GM18868 (cell line): ENCODE data around the gene CDIPT.
"Not testable (repeated sequence)": the region's sequence is repeated elsewhere in the genome, so short reads cannot be mapped to it uniquely, and the experiment has no call there.

ENCODE experiments used
- ATAC-seq: cut with Tn5 transposase; IDR thresholded peaks from one replicate; pipeline ENCODE4 v1.9.1; 2021; ENCODE audit warnings: mild to moderate bottlenecking, moderate library complexity; ENCODE audit not compliant: unreplicated experiment

Gene CDIPT

DNA sequence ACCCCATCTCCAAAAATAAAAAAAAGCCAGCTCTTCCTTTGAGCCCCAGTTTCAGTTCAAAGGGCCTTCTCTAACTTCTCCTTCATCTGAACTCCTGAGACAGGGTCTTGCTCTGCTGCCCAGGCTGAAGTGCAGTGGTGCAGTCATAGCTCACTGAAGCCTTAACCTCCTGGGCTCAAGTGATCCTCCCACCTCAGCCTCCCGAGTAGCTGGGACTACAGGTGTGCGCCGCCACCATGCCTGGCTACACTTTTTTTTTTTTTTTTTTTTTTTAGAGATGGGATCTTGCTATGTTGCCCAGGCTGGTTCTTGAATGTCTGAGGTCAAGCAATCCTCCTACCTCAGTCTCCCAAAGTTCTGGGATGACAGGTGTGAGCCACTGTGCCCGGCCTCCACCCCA, 29.8 kb downstream of the CDIPT start:
- not testable (repeated sequence) for ATAC-seq

DNA sequence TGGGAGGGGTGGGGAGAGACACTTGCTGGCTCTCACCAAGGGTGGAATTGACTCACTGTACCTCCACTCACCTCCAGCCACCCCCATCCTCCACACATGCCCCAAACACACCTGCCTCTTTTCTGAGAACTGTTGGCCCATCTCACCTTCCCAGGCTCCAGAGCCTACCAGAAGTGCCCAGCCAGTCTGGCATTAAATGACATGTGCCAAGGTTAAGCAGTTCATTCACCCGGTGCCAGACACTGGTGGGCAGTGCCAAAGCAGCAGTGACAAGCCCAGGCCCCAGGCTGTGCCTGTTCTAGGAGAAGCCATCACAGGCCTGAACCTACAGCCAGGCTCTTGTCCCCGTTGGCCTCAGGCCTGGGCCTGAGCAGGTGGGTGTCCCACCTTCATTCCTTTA, 31.5 kb downstream of the CDIPT start:
- ATAC-seq: no peak

DNA sequence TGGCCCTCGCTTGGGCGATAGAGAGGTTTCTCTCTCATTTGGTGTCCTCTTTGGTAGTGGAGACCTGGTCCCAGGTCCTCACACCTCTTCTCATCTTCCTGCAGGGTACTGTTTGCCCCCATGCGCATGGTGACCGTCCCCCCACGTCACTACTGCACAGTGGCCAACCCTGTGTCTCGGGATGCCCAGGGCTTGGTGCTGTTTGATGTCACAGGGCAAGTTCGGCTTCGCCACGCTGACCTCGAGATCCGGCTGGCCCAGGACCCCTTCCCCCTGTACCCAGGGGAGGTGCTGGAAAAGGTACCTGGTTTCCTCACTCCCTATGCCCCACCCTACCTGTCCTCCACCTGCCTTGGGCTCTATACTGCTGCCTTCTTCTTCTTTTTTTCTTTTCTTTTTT, 32.3 kb downstream of the CDIPT start:
- ATAC-seq: no peak

DNA sequence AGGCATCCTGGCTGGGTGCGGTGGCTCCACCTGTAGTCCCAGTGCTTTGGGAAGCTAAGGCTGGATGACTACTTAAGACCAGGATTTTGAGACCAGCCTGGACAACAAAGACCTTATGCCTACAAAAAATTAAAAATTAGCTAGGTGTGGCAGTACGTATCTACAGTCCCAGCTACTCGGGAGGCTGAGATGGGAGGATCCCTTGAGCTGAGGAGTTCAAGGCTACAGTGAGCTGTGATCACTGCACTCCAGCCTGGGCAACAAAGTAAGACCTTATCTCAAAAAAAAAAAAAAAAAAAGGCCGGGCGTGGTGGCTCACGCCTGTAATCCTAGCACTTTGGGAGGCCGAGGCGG, 36.7 kb downstream of the CDIPT start:
- ATAC-seq: no peak

DNA sequence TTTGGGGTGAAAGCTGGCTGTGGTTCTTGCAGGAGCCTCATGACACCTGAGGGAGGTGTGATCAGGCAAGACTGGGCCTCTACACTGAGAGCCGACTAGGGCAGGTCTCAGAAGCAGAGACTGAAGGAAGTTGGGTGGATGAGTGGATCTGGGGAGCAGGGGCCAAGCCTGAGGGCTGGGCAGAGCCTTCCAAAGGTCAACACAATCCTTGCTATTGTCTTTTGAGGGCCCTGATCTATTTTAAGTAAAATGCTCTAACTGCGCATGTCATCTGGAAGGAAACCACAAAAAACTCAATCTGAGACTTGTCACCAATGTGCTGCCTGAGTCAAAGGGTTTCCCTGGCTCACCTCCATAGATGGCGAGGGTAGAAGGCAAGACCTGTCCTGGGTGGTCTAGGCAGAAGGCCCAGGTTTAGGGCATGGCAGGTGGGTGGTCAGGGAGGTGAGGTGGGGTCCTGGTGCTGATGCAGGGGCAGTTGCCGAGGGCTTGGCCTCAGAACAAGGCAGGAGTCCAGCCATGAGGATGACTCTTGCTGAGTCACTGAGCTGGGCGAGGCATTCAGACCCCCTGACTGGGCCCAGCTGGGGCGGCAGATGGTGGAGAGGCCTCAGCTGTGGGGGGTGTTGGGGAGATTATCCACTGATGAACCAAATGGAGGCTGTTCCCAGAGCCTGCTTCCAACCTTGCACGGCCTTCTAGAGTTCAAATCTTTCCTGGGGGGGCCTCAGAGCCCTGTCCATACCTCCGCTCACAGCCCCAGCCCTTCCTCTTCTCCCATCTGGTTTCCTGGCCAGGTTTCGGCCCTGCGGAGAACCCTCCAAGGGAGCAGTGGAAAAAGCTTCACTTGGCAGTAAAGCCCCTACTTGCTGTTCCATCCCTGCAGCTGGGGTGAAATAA, 37.6 kb downstream of the CDIPT start:
- no peak for ATAC-seq

DNA sequence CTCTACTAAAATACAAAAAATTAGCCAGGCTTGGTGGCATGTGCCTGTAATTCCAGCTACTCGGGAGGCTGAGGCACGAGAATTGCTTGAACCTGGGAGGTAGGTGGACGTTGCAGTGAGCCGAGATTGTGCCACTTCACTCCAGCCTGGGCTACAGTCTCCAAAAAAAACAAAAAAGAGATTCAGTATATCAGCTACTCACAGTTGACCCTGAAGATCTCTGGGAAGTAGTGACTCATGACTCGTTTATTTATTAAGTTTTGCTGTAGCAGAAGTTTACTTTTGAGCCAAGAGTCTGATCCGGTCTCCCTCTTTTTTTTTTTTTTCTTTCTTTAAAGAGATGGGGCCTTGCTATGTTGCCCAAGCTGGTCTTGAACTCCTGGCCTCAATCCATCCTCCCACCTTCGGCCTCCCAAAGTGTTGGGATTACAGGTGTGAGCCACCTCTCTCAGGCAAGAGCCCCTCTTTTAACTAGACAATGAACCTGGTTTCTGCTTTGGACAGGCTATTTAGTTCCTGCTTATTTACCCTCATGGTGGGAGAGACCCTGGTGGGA, 38.4 kb downstream of the CDIPT start:
- no peak for ATAC-seq

DNA sequence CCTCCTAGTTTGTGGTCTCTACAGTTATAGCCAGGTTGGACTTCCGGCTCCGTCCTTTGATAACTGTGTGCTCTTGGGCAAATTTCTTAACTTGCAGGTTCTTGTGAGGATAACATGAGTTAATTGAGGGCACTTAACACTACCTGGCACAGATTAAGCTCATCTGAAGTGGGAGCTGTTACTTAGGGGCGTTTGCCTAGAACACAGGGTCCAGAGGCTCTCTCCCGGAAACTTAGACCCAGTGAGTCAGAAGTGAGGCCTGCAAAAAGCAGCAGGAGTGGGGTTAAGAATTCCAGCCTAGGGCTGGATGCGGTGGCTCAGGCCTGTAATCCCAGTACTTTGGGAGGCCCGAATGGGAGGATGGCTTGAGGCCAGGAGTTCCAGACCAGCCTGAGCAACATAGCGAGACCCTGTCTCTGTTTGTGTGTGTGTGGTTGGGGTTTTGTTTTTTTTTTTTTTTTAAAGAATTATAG, 41.3 kb downstream of the CDIPT start:
- no peak for ATAC-seq

DNA sequence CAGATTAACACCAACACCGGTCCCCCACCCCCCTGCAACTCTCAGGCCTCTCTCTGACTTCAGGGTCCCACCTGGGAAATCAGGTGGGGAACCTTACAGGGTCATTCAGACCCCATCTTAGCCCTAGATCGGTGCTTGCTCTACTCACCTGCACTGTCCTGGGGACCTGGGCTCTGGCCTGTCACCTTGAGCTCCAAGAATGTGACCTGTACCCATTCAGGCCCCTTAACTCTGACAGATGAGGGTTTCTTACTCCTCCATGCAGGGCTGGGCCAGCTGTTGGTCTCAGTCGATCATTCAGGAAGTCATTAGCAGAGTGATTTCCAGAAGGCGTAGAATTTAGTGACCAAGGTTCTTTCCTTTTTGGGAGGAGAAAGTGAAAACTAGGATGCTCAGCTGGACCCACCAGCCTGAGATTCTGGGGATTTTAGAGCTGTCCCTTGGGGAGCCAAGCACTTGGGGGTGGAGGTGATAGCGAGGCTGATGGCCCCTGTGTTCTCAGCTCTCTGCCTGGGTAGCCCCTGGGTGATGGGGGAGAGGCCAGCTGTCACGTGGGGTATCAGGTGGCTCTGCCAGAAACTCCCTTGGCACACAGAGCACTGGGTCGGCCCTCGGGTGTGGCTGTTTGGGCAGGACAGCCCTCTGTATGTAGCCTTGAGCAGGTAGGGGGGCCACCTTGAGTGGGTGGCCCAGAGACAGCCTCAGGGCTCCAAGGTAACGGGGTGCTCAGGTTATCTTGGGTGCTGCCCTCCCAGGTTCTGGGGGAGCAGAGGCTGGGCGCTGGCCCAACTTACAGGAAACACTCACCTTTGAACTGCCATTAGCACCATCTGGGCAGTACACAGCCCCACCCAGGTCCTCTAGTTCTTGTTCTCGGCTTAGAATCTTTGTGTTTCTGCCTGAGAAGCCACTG, 42.0 kb downstream of the CDIPT start:
- peak; percentile 53 for ATAC-seq

DNA sequence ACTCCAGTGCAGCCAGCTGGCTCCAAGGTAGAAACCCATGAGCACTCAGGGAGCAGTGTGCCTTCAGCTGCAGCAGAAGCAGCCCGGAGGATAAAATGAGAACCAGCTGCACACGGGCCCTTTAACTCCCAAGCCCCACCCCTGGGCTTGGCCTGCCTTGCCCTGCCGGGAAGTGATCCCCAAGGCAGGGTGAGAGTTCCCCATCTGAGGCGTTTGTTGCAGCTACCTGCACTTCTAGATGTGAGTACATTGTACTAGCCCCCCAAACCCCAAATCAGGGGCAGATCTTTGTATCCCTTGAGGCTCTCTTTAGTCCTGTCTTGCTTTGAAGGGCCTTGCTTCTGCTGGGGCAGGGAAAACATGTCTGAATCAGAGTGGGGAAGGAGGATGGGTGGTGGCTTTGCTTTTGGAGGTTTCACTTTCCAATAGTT, 42.7 kb downstream of the CDIPT start, which contains the start of gene MVP:
TSS of gene MVP (plus strand) at position 192 of the 431 bp plus-strand sequence. CDS start 10,088 bp downstream, outside the sequence.
- ATAC-seq: no peak

DNA sequence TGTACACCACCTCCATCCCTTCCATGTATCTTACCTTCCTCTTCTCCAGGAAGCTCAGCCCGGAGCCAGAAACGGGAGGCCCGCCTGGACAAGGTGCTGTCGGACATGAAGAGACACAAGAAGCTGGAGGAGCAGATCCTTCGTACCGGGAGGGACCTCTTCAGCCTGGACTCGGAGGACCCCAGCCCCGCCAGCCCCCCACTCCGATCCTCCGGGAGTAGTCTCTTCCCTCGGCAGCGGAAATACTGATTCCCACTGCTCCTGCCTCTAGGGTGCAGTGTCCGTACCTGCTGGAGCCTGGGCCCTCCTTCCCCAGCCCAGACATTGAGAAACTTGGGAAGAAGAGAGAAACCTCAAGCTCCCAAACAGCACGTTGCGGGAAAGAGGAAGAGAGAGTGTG, 43.5 kb downstream of the CDIPT start:
- no peak for ATAC-seq

DNA sequence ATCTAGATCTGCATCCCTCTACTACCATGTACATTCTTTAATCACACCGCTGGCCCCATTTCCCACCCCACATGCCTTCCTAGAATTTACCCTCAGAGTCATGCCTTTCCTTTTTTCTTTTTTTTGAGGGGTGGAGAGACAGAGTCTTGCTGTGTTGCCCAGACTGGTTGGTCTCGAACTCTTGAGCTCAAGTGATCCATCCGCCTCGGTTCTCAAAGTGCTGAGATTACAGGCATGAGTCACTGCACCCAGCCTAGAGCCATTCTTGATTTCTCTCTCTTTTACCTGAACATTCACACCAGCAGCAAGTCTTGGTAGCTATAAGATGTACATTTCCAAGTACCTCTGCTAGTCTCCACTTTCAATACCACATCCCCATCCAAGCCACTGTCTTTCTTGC, 44.9 kb downstream of the CDIPT start:
- no peak for ATAC-seq

DNA sequence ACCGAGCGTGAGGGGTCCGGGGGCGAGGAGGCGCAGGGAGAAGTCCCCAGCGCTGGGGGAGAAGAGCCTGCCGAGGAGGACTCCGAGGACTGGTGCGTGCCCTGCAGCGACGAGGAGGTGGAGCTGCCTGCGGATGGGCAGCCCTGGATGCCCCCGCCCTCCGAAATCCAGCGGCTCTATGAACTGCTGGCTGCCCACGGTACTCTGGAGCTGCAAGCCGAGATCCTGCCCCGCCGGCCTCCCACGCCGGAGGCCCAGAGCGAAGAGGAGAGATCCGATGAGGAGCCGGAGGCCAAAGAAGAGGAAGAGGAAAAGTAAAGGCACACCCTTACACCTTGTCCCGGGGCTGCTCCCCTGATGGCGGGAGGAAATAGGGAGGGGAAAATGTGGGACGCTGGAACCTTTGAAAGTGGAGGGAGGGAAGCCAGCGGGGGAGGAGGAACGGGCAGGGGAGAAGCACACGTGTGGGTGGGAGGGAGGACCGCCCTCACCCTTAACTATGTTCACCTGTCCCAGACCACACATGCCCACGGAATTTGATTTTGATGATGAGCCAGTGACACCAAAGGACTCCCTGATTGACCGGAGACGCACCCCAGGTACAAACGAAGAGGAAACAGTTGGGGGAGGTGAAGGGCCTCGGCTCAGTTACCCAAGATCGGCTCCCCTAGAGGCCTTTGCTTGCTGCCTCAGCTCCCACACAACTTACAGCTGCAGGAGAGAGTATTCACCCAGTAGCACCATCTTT, 46.2 kb downstream of the CDIPT start:
- peak; percentile 13 for ATAC-seq

DNA sequence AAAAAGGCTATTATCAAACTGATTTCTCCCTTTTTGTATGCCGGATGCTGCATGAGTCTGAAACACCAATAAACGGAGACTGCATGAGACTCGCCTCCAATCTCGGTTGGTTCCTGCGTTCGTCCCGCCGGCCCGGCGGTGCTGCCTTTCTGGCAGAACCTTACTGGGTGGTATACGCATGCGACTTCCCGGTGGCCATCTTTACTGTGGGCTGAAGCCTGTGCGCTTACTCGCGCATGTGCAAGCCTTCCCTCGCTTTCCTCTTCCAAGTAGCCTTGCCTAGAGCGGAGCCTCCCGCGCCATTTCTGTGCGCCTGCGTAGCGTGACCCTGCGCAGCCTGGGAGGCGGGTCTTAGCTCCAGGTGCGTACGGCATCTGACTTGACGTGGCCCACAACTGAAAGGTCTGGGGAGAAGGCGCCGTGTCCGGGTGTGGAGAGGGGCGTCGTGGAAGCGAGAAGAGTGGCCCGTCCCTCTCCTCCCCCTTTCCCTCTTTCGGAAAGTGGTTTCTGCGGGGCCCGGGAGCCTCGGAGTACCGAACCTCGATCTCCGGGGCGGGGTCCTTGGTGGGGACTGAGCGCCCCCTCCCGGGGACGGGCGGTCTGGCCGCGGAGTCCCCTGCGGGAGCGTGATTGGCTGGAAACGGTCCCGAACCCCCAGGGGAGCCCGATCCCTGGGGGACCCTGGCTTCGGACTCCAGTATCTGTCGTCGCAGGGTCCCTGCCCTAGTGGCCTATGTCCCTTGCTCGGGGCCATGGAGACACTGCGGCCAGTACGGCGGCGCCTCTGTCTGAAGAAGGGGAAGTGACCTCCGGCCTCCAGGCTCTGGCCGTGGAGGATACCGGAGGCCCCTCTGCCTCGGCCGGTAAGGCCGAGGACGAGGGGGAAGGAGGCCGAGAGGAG, 47.0 kb downstream of the CDIPT start, which contains the start of gene PAGR1:
TSS of gene PAGR1 (plus strand) at position 360 of the 901 bp plus-strand sequence. CDS start at position 734, 374 bp downstream.
- peak; percentile 58 for ATAC-seq

DNA sequence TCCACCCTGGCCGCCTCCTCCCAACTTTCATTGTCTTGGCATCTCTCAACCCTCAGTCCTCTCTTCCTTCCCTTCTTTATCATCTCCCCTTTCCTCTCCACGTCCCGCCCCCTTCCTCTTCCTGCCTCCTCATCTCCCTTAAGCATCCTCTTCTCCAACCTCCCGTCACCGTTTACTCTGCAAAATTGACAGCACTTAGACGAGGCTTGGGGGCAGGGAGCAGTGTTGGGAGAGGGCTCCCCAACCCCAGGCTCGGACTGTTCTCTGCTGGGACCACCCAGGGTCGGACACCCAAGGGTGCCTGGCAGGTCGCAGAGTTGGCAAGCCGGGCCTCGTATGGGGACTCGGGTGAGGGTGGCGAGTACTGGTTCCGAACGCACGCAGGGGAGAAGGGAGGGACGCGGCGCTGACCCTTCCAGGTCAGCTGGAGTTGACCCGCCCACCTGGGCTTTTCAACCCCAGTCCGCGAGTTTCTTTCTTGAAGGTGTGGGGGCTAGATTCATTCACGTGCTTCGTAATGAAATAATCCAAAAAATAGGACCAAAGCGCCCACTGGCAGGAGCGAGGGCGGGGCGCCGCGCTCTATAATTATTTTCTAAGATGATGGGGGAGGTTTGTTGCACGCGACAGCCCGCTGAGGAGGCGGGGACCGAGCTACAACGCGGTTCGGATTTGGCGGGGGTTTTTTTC, 47.8 kb downstream of the CDIPT start:
- no peak for ATAC-seq

DNA sequence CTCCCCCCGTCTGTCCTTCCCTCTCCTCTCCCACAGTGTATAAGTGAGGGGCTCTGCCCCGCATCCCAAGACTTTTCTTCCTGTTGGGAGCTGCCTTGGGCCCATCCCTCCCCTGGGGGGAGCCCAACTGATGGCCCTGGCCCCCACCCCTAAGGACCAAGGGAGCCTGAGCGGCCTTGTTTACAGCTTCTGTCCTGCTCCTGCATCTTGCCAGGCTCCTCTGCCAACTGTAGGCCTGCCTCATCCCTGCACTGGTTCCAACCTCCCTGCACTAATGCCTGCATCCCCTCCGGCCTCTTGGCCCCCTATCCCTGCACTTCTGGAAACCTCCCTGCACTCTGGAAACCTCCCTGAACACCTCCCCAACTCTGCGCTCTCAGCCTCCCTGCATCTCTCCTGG, 48.4 kb downstream of the CDIPT start:
- no peak for ATAC-seq

DNA sequence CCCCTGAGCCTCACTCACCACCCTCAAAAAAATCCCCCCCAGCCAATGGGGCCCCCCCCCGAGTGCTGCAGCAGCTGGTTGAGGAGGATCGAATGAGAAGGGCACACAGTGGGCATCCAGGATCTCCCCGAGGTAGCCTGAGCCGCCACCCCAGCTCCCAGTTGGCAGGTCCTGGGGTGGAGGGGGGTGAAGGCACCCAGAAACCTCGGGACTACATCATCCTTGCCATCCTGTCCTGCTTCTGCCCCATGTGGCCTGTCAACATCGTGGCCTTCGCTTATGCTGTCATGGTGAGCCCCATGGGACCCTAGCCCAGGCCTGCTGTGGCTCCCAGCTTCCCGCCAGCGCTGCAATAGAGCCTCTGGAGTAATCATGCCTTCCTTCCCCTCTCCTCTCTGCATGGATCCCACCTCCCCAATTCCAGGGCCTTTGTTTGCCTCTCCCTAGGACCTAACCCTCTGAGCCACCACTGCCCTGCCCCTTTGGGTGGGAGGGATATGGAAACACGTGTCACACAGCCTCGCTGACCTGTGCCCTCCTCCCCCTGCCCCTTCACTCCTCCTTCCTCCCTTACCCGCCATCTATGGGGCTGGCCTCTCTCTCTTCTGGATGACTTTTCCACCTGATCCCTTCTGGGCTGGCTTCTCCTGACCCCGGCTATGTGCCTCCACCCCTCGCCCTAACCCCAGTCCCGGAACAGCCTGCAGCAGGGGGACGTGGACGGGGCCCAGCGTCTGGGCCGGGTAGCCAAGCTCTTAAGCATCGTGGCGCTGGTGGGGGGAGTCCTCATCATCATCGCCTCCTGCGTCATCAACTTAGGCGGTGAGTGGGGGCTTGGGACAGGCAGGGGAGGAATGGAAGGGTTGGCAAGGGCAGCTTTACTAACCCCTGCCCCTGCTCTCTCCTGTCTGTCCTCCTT, 49.1 kb downstream of the CDIPT start:
- no peak for ATAC-seq

DNA sequence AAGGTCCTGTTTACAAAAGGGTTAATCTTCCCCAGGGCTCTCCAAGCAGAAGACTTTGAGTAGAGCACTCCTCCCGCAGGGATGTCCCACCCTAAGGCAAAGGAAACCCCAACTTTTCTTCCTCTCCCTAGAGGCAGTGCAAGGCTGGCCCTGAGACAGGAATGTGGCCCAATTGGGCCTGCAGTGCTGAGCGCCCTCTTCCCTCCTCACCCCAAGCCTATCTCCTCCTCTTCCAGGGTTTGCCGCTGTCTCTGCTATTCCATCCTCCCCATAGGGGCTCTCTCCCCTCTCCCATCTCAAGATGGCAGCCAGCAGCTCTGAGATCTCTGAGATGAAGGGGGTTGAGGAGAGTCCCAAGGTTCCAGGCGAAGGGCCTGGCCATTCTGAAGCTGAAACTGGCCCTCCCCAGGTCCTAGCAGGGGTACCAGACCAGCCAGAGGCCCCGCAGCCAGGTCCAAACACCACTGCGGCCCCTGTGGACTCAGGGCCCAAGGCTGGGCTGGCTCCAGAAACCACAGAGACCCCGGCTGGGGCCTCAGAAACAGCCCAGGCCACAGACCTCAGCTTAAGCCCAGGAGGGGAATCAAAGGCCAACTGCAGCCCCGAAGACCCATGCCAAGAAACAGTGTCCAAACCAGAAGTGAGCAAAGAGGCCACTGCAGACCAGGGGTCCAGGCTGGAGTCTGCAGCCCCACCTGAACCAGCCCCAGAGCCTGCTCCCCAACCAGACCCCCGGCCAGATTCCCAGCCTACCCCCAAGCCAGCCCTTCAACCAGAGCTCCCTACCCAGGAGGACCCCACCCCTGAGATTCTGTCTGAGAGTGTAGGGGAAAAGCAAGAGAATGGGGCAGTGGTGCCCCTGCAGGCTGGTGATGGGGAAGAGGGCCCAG, 50.0 kb downstream of the CDIPT start:
- no peak for ATAC-seq
